Progenitor cell of endocrine pancreas (in vitro differentiated cells): Measurements from ENCODE around the gene GLP2R. TPM values are rescaled to one million over a fixed set of nuclear protein-coding genes. Genes with fewer than 3 reads are reported as not detected.

Experiments used
- DNase-seq: peaks from one replicate; pipeline ENCODE4 v3.0.0; 2021; ENCODE audit warnings: low spot score; ENCODE audit not compliant: unreplicated experiment
- H3K27ac Mint-ChIP-seq: 2 replicates; pipeline ENCODE4 v1.8.0; 2021; ENCODE audit warnings: mild to moderate bottlenecking, moderate library complexity, mixed read lengths
- H3K27me3 Mint-ChIP-seq: 2 replicates; pipeline ENCODE4 v1.8.0; 2021; ENCODE audit warnings: mixed read lengths
- H3K36me3 Mint-ChIP-seq: 2 replicates; pipeline ENCODE4 v1.8.0; 2022; ENCODE audit warnings: mixed read lengths; ENCODE audit not compliant: insufficient read depth
- H3K4me1 Mint-ChIP-seq: 2 replicates; pipeline ENCODE4 v1.8.0; 2021; ENCODE audit warnings: low read depth, mixed read lengths
- H3K4me3 Mint-ChIP-seq: 2 replicates; pipeline ENCODE4 v1.8.0; 2021; ENCODE audit warnings: low read depth, mild to moderate bottlenecking, moderate library complexity, mixed read lengths
- H3K9me3 Mint-ChIP-seq: 2 replicates; pipeline ENCODE4 v1.8.0; 2021; ENCODE audit warnings: low read depth, mixed read lengths
- total RNA-seq: library from RNA; stranded (reverse); gene quantifications from 2 replicates; pipeline ENCODE4 v1.2.1, GENCODE V29; 2021
- TF ChIP-seq, protein P1 (sequence below): fragments of 200-600 bp; sonication (generic); IDR thresholded peaks from one replicate; pipeline ENCODE4 v1.5.0; 2021; ENCODE audit warnings: antibody characterized with exemption, mild to moderate bottlenecking; ENCODE audit not compliant: unreplicated experiment

Gene GLP2R
- total RNA-seq, 1 donor from 2014 or later = not detected

DNA sequence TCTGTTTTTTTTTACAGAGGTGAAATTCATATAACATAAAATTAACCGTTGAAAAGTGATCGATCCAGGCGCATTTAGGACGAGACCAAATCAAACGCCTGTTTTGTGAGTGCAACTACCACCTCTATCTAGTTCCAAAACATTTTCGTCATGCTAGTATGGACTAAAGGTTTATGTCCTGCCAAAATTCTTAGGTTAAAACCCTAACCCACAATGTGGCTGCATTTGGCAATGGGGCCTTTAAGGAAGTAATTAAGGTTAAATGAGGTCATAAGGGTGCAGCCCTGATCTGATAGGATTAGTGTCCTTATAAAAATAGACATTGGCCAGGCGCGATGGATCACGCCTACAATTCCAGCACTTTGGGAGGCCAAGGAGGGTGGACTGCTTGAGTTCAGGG, 112.2 kb downstream of the GLP2R start:
- no peaks in the 10 kb centered on the region for H3K4me1 Mint-ChIP-seq
- TF ChIP-seq, protein P1, sequence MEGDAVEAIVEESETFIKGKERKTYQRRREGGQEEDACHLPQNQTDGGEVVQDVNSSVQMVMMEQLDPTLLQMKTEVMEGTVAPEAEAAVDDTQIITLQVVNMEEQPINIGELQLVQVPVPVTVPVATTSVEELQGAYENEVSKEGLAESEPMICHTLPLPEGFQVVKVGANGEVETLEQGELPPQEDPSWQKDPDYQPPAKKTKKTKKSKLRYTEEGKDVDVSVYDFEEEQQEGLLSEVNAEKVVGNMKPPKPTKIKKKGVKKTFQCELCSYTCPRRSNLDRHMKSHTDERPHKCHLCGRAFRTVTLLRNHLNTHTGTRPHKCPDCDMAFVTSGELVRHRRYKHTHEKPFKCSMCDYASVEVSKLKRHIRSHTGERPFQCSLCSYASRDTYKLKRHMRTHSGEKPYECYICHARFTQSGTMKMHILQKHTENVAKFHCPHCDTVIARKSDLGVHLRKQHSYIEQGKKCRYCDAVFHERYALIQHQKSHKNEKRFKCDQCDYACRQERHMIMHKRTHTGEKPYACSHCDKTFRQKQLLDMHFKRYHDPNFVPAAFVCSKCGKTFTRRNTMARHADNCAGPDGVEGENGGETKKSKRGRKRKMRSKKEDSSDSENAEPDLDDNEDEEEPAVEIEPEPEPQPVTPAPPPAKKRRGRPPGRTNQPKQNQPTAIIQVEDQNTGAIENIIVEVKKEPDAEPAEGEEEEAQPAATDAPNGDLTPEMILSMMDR = no peak
- DNase-seq = no peak
- H3K27ac Mint-ChIP-seq = no peak overlapping the region
- H3K4me3 Mint-ChIP-seq = no peak overlapping the region
- H3K36me3 Mint-ChIP-seq = no peaks in the 10 kb centered on the region
- H3K9me3 Mint-ChIP-seq = no peaks in the 10 kb centered on the region
- H3K27me3 Mint-ChIP-seq = peaks cover 3% of the 10 kb centered on the region

DNA sequence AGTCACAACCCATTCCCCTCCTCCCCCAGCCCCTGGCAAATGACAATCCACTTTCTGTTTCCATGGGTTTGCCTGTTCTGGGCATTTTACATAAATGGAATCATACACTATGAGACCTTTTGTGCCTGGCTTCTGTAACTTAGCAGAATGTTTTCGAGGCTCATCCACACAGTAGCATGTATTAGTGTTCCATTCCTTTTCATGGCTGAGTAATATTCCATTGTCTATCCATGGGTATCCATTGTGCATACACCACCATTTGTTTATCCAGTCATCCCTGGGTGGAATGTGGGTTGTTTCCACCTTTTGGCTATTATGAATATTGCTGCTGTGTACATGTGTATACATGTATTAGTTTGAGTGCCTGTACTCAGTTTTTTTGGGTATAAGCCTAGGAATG, 113.0 kb downstream of the GLP2R start:
- H3K9me3 Mint-ChIP-seq = no peaks in the 10 kb centered on the region
- no peaks in the 10 kb centered on the region for H3K4me1 Mint-ChIP-seq
- no peak overlapping the region for H3K4me3 Mint-ChIP-seq
- DNase-seq = no peak
- H3K36me3 Mint-ChIP-seq = no peaks in the 10 kb centered on the region
- H3K27ac Mint-ChIP-seq = no peak overlapping the region
- H3K27me3 Mint-ChIP-seq = peaks cover 3% of the 10 kb centered on the region
- TF ChIP-seq, protein P1 = no peak

DNA sequence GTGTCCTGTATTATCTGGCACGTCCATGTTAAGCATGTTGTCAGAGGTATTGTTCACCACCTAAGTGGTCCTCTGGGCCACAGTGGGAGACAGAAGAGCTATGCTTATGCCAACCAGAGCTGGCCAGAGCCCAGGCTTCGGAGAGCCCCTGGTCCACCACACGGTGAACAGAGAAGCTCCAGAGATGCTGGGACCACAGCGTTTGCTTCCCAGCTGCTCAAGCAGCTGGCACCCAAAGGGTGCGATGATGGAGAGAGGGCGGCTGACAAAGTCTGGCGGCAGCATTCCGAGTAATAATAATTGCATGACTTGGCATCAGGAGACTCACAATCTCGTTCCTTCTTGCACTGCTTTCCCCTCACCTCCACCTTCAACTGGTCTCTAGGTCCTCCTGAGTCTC, 115.1 kb downstream of the GLP2R start:
- H3K4me3 Mint-ChIP-seq = no peak overlapping the region
- TF ChIP-seq, protein P1 = no peak
- no peaks in the 10 kb centered on the region for H3K36me3 Mint-ChIP-seq
- H3K4me1 Mint-ChIP-seq = no peaks in the 10 kb centered on the region
- DNase-seq = no peak
- no peaks in the 10 kb centered on the region for H3K9me3 Mint-ChIP-seq
- no peak overlapping the region for H3K27ac Mint-ChIP-seq
- peaks cover 3% of the 10 kb centered on the region for H3K27me3 Mint-ChIP-seq

DNA sequence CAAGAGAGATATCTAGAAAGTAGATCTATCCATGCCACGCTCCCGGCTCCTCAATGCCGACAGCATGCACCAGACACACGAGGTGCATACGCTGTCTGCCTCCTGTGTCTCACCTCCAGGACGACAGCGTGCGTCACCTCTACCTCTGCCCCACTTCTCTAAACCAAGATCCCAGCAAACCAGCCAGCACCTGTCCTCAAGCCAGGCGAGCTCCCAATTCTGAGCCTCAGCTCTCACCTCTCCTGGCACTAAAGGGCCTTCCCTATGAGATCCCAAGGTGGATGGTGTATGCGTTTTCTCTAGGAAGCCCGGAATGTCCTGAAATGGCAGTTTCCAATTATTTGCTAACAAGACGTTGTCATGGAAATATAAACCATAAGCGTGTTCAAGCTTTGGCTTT, 115.6 kb downstream of the GLP2R start:
- no peak for DNase-seq
- no peaks in the 10 kb centered on the region for H3K4me1 Mint-ChIP-seq
- TF ChIP-seq, protein P1 = no peak
- H3K27me3 Mint-ChIP-seq = peaks cover 4% of the 10 kb centered on the region
- H3K4me3 Mint-ChIP-seq = no peak overlapping the region
- no peaks in the 10 kb centered on the region for H3K36me3 Mint-ChIP-seq
- no peak overlapping the region for H3K27ac Mint-ChIP-seq
- no peaks in the 10 kb centered on the region for H3K9me3 Mint-ChIP-seq

Other genes starting within 250 kb of the GLP2R start
- 0.19 TPM in 1 of 2 replicates, not detected in the other for gene CFAP52, start 249.3 kb upstream of the GLP2R start, total RNA-seq
- 9.7 and 10.4 TPM in 2 replicates for gene USP43, start 180.4 kb upstream of the GLP2R start, total RNA-seq
- not detected in 2 replicates for gene DHRS7C, start 34.3 kb upstream of the GLP2R start, total RNA-seq
- gene GSG1L2, start 3.8 kb upstream of the GLP2R start, total RNA-seq = not detected in 2 replicates
- not detected in 2 replicates for gene RCVRN, start 79.3 kb downstream of the GLP2R start, total RNA-seq